HepG2 (cell line): ENCODE results near the gene TMEM63C. TPM values are rescaled to one million over a fixed set of nuclear protein-coding genes. Genes with fewer than 3 reads are reported as not detected.

Source experiments
- HOXA9 ChIP-seq: sonication (generic); formaldehyde crosslinking; IDR thresholded peaks from 2 replicates; pipeline ENCODE4 v1.8.1; 2022; ENCODE audit warnings: missing genetic modification reagents, mild to moderate bottlenecking, moderate library complexity, borderline replicate concordance
- NFYC ChIP-seq: IDR thresholded peaks from 2 replicates; pipeline ENCODE4 v1.6.1; 2016; ENCODE audit warnings: missing genetic modification reagents, missing compliant biosample characterization
- NRL ChIP-seq: sonication (generic); formaldehyde crosslinking; IDR thresholded peaks from 2 replicates; pipeline ENCODE4 v1.5.0; 2020; ENCODE audit warnings: missing genetic modification reagents, mild to moderate bottlenecking, moderate library complexity, borderline replicate concordance
- polyA plus RNA-seq, 8 experiments: library from polyadenylated mRNA; depleted of rRNA in 3 of 8; stranded (reverse) in 7 of 8; unstranded in 1 of 8; fragments of >200 nt; fragmentation: Illumina TruSeq in 4 of 8; extraction: Trizol in 4 of 8; gene quantifications; 2 replicates each; pipeline versions ENCODE4 v1.2.1 to v1.2.3, GENCODE V29; 2011 to 2016; ENCODE audit warnings: low read depth in 4 of 8, missing spikeins in 1 of 8, mixed read lengths in 1 of 8; ENCODE audit not compliant: insufficient read depth in 1 of 8
- total RNA-seq, 5 experiments: library from RNA; depleted of rRNA; stranded (reverse); fragments of >200 nt; fragmentation: Illumina TruSeq; extraction: Trizol; gene quantifications; 2 replicates each; pipeline ENCODE4 v1.2.3, GENCODE V29; 2016; ENCODE audit warnings: low read depth in 1 of 5
- TF ChIP-seq, protein P1 (sequence below): sonication (generic); formaldehyde crosslinking; IDR thresholded peaks from 2 replicates; pipeline ENCODE4 v1.5.0; 2020; ENCODE audit warnings: mild to moderate bottlenecking, missing genetic modification reagents, borderline replicate concordance

TMEM63C gene
- total and polyA plus RNA-seq, 2 of the 13 experiments (the other 11 are each of a cell fraction or from before 2014, with no cell fraction given) = 0.17 to 0.27 TPM

DNA sequence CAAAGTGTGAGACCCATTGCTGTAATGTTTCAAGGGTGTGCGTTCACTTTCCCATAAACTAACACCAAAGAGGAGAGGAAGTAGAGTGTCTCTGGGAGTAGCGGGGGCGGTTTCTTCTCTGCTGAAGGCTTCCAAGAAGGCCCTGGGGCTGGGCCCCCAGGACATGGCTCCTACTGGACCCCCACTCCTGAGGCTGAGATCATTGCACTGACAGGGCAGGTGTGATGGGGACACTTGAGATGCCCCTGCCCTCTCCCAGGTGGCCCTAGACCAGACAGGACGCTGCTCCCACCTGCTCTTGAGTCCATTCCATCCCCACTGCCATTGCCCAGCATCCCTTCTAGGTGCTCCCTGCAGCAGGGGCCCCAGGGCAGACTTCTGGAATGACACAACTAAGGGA is 20.1 kb downstream of the TMEM63C start (continued):
- TF ChIP-seq, protein P1, sequence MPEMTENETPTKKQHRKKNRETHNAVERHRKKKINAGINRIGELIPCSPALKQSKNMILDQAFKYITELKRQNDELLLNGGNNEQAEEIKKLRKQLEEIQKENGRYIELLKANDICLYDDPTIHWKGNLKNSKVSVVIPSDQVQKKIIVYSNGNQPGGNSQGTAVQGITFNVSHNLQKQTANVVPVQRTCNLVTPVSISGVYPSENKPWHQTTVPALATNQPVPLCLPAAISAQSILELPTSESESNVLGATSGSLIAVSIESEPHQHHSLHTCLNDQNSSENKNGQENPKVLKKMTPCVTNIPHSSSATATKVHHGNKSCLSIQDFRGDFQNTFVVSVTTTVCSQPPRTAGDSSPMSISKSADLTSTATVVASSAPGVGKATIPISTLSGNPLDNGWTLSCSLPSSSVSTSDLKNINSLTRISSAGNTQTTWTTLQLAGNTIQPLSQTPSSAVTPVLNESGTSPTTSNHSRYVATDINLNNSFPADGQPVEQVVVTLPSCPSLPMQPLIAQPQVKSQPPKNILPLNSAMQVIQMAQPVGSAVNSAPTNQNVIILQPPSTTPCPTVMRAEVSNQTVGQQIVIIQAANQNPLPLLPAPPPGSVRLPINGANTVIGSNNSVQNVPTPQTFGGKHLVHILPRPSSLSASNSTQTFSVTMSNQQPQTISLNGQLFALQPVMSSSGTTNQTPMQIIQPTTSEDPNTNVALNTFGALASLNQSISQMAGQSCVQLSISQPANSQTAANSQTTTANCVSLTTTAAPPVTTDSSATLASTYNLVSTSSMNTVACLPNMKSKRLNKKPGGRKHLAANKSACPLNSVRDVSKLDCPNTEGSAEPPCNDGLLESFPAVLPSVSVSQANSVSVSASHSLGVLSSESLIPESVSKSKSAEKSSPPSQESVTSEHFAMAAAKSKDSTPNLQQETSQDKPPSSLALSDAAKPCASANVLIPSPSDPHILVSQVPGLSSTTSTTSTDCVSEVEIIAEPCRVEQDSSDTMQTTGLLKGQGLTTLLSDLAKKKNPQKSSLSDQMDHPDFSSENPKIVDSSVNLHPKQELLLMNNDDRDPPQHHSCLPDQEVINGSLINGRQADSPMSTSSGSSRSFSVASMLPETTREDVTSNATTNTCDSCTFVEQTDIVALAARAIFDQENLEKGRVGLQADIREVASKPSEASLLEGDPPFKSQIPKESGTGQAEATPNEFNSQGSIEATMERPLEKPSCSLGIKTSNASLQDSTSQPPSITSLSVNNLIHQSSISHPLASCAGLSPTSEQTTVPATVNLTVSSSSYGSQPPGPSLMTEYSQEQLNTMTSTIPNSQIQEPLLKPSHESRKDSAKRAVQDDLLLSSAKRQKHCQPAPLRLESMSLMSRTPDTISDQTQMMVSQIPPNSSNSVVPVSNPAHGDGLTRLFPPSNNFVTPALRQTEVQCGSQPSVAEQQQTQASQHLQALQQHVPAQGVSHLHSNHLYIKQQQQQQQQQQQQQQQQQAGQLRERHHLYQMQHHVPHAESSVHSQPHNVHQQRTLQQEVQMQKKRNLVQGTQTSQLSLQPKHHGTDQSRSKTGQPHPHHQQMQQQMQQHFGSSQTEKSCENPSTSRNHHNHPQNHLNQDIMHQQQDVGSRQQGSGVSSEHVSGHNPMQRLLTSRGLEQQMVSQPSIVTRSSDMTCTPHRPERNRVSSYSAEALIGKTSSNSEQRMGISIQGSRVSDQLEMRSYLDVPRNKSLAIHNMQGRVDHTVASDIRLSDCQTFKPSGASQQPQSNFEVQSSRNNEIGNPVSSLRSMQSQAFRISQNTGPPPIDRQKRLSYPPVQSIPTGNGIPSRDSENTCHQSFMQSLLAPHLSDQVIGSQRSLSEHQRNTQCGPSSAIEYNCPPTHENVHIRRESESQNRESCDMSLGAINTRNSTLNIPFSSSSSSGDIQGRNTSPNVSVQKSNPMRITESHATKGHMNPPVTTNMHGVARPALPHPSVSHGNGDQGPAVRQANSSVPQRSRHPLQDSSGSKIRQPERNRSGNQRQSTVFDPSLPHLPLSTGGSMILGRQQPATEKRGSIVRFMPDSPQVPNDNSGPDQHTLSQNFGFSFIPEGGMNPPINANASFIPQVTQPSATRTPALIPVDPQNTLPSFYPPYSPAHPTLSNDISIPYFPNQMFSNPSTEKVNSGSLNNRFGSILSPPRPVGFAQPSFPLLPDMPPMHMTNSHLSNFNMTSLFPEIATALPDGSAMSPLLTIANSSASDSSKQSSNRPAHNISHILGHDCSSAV (CRISPR knock-in tag) = no peak
- TF ChIP-seq HOXA9 (CRISPR knock-in tag) = no peak
- no peak for TF ChIP-seq NFYC (CRISPR knock-in tag)
- TF ChIP-seq NRL = no peak
- TF ChIP-seq, all 625 proteins: peak for 0
